CD14-positive monocyte (primary cell): ENCODE results near the gene LRRC74A. TPM values are rescaled to one million over a fixed set of nuclear protein-coding genes. Genes with fewer than 3 reads are reported as not detected.

Source experiments
- DNase-seq, 3 donors: peaks; one replicate each; pipeline ENCODE4 v3.0.0-alpha.2; 2011 to 2022
- H2AFZ ChIP-seq: 2 replicates; pipeline ENCODE4 v1.6.0; 2012; ENCODE audit warnings: mild to moderate bottlenecking, low read depth, low read length, inconsistent platforms; ENCODE audit not compliant: insufficient read depth, poor library complexity, severe bottlenecking
- H3K27ac ChIP-seq, 2 donors: 1 replicate in 1 of 2; 2 replicates in 1 of 2; pipeline ENCODE4 v1.5.1; 2012 to 2013; ENCODE audit warnings: low read length in 2 of 2, control low read depth in 1 of 2, inconsistent platforms in 1 of 2, low read depth in 1 of 2, mild to moderate bottlenecking in 1 of 2
- H3K27me3 ChIP-seq, 2 donors: one replicate each; pipeline versions ENCODE4 v1.6.0 to v1.6.1; 2011 to 2013; ENCODE audit warnings: low read length in 2 of 2; ENCODE audit not compliant: control insufficient read depth in 2 of 2, insufficient read depth in 2 of 2
- H3K36me3 ChIP-seq, 2 donors: replicated peaks in 1 of 2; 1 replicate in 1 of 2; 2 replicates in 1 of 2; pipeline versions ENCODE4 v1.5.1 to v1.6.1; 2012 to 2013; ENCODE audit warnings: low read length in 2 of 2, control low read depth in 1 of 2, inconsistent platforms in 1 of 2, mild to moderate bottlenecking in 1 of 2; ENCODE audit not compliant: insufficient read depth in 2 of 2, control insufficient read depth in 1 of 2
- H3K4me1 ChIP-seq, 2 donors: 1 replicate in 1 of 2; 2 replicates in 1 of 2; pipeline versions ENCODE4 v1.5.1 to v1.6.1; 2012 to 2013; ENCODE audit warnings: low read length in 2 of 2, control low read depth in 1 of 2, inconsistent platforms in 1 of 2, mild to moderate bottlenecking in 1 of 2, moderate library complexity in 1 of 2; ENCODE audit not compliant: insufficient read depth in 2 of 2, control insufficient read depth in 1 of 2
- H3K4me2 ChIP-seq: replicated peaks from 2 replicates; pipeline ENCODE3; 2012; ENCODE audit warnings: low read length, moderate library complexity, mild to moderate bottlenecking; ENCODE audit not compliant: poor library complexity, severe bottlenecking; ENCODE audit errors: extremely low read depth
- H3K4me3 ChIP-seq, 3 experiments: fragments of 200-600 bp in 1 of 3; sonication (generic) in 1 of 3; replicated peaks in 1 of 3; 1 replicate in 2 of 3; 2 replicates in 1 of 3; pipeline ENCODE4 v1.5.1; 2011 to 2013; ENCODE audit warnings: low read length in 3 of 3, mild to moderate bottlenecking in 3 of 3, control low read depth in 2 of 3, low read depth in 2 of 3, inconsistent platforms in 1 of 3, moderate library complexity in 1 of 3
- H3K79me2 ChIP-seq: 2 replicates; pipeline ENCODE4 v1.6.0; 2012; ENCODE audit warnings: mild to moderate bottlenecking, control low read depth, inconsistent platforms, low read length, moderate library complexity; ENCODE audit not compliant: insufficient read depth
- H3K9ac ChIP-seq: 2 replicates; pipeline ENCODE4 v1.6.0; 2017; ENCODE audit warnings: low read length, mild to moderate bottlenecking; ENCODE audit not compliant: insufficient read depth, poor library complexity, severe bottlenecking
- H3K9me3 ChIP-seq, 2 donors: replicated peaks in 1 of 2; 1 replicate in 1 of 2; 2 replicates in 1 of 2; pipeline versions ENCODE4 v1.5.1 to v1.6.1; 2012 to 2013; ENCODE audit warnings: low read length in 2 of 2, control low read depth in 1 of 2; ENCODE audit not compliant: control insufficient read depth in 1 of 2, insufficient read depth in 1 of 2
- H4K20me1 ChIP-seq: 2 replicates; pipeline ENCODE4 v1.6.0; 2012; ENCODE audit warnings: mild to moderate bottlenecking, low read length, control low read depth, moderate library complexity; ENCODE audit not compliant: insufficient read depth
- H3K27ac Mint-ChIP-seq, 7 donors: one replicate each; pipeline ENCODE4 v1.8.0; 2020; ENCODE audit warnings: mild to moderate bottlenecking in 7 of 7, mixed read lengths in 7 of 7, moderate library complexity in 6 of 7, inconsistent platforms in 2 of 7
- H3K27me3 Mint-ChIP-seq, 3 donors: one replicate each; pipeline ENCODE4 v1.8.0; 2021 to 2022; ENCODE audit warnings: low read depth in 3 of 3, mild to moderate bottlenecking in 3 of 3, mixed read lengths in 3 of 3, moderate library complexity in 3 of 3, inconsistent platforms in 1 of 3
- H3K36me3 Mint-ChIP-seq, 2 donors: one replicate each; pipeline ENCODE4 v1.8.0; 2020; ENCODE audit warnings: mixed read lengths in 2 of 2, inconsistent platforms in 1 of 2, mild to moderate bottlenecking in 1 of 2
- H3K4me1 Mint-ChIP-seq: one replicate; pipeline ENCODE4 v1.8.0; 2020; ENCODE audit warnings: mild to moderate bottlenecking, mixed read lengths
- H3K4me3 Mint-ChIP-seq, 2 donors: one replicate each; pipeline ENCODE4 v1.8.0; 2020; ENCODE audit warnings: mild to moderate bottlenecking in 2 of 2, mixed read lengths in 2 of 2, moderate library complexity in 1 of 2
- H3K9me3 Mint-ChIP-seq, 7 donors: one replicate each; pipeline ENCODE4 v1.8.0; 2020 to 2022; ENCODE audit warnings: mixed read lengths in 7 of 7, mild to moderate bottlenecking in 6 of 7, moderate library complexity in 6 of 7, inconsistent platforms in 2 of 7
- CTCF ChIP-seq: fragments of 200-600 bp; IDR thresholded peaks from one replicate; pipeline ENCODE4 v1.8.0; 2022; ENCODE audit warnings: antibody characterized with exemption, mild to moderate bottlenecking
- WGBS: methylation state at CpG from one replicate; pipeline ENCODE4 v1.1.5; 2013; ENCODE audit warnings: missing lambda C conversion rate; ENCODE audit not compliant: insufficient coverage; 5-methylcytosine and 5-hydroxymethylcytosine counted together
- intact Hi-C, 2 donors: fragments of 100-400 bp; cut with micrococcal nuclease; formaldehyde crosslinking; loops; one replicate each; pipeline versions ENCODE4 v1.15.0 to v1.15.1; 2023
- polyA plus RNA-seq, 3 donors: library from polyadenylated mRNA; depleted of rRNA in 1 of 3; unstranded in 2 of 3; stranded (reverse) in 1 of 3; fragments of 300-500 nt in 2 of 3; fragments of >200 nt in 1 of 3; fragmentation: Illumina TruSeq in 2 of 3; gene quantifications; 1 replicate in 2 of 3; 2 replicates in 1 of 3; pipeline ENCODE4 v1.2.3, GENCODE V29; 2012 to 2021

LRRC74A gene
- polyA plus RNA-seq, 3 donors, result 0.24 TPM; not detected in 2

DNA sequence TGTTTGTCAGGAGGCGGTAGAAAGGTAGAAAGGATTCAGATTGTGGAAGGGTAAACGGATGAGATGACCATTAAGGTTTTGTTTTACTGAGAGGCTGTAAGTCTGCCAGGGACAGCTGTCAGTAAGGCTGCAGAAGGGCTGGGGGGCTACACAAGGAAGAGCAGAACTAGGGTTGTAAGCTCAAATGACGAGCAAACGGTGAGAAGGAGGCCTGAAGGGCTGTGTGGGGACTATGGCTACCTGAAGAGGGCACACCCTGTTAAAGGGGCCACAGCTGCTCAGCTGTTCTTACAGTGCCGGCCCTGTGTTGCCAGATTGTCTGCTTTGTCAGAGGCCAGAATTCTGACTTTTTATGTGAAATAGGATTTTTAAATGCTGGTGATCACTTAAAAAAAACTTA, 45.8 kb upstream of the LRRC74A start:
- no peak for TF ChIP-seq CTCF
- no peak overlapping the region for H2AFZ ChIP-seq
- peaks cover 48% of the 10 kb centered on the region for H3K4me1 Mint-ChIP-seq
- WGBS, result 84% methylated on average over 4 of the region's 5 CpGs
- H3K9me3 ChIP-seq, result no peaks in the 10 kb centered on the region
- no peaks in the 10 kb centered on the region for H3K27me3 Mint-ChIP-seq
- H3K9ac ChIP-seq, result no peak overlapping the region
- intact Hi-C loops, result no loop called here
- H3K4me3 Mint-ChIP-seq, result no peak overlapping the region
- H3K36me3 ChIP-seq, result peaks cover 26 to 46% of the 10 kb centered on the region in 2 donors
- H3K4me1 ChIP-seq, result peaks cover 19 to 32% of the 10 kb centered on the region in 2 donors
- no peak overlapping the region for H3K27ac ChIP-seq
- H3K9me3 Mint-ChIP-seq, result peaks cover 0 to 2% (median 0%) of the 10 kb centered on the region in 7 donors
- no peak overlapping the region for H3K4me2 ChIP-seq
- H3K27ac Mint-ChIP-seq, result peak overlapping the region in 4 of 7 donors; percentile 7 to 66 (median 38)
- H3K4me3 ChIP-seq, result no peak overlapping the region
- no peaks in the 10 kb centered on the region for H3K27me3 ChIP-seq
- DNase-seq, result no peak
- H4K20me1 ChIP-seq, result no peaks in the 10 kb centered on the region
- H3K79me2 ChIP-seq, result no peaks in the 10 kb centered on the region
- H3K36me3 Mint-ChIP-seq, result peaks cover 51 to 62% of the 10 kb centered on the region in 2 donors

DNA sequence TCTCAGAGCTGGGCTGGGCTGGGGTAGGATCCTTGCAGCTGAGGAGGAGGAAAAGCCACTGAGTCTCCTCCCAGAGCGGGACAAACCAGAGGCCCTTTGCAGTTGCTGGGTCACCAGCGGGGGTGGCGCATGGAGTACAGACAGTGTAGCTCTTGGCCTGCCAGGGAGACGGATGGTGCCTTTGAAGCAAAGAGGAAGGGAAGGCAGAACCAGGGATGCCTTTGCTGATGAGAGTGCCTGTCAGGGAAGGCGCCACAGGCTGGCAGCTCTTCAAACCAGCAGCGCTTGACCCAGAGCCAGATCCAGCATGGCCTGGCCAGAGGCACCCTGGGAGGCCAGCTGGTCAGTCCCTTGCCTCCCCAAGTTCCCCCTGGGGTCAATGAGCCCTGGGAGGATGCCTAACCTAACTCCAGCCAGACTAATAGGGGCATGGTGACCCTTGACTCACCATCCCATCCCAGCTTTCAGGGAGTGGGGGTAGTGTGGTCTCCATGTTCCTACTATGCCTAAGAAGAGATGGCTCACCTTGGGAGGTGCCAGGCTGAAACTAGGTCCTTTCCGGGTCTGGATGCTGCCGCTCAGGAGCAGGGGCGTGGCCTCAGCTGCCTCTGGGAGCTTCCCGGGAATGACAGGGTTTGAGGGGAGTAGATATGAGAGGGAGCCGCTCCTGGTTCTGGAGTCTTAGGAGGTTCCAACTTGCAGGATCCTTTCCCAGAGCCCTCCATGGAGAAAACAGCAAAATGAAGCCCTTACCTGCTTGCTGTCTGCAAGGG, 45.1 kb upstream of the LRRC74A start:
- Mint-ChIP-seq H3K27ac (peak overlapping the region in 3 of 7 donors; percentile 13 to 45 (median 21)), H3K36me3 (peaks cover 57 to 69% of the 10 kb centered on the region in 2 donors), H3K4me1 (peaks cover 49% of the 10 kb centered on the region), H3K9me3 (no peaks in the 10 kb centered on the region), H3K27me3 (no peaks in the 10 kb centered on the region), H3K4me3 (no peak overlapping the region)
- Histone ChIP-seq H3K9me3 (no peaks in the 10 kb centered on the region), H3K9ac (no peak overlapping the region), H3K4me1 (peaks cover 19 to 31% of the 10 kb centered on the region in 2 donors), H3K79me2 (no peaks in the 10 kb centered on the region), H3K4me2 (no peak overlapping the region), H4K20me1 (no peaks in the 10 kb centered on the region), H3K36me3 (peaks cover 30 to 53% of the 10 kb centered on the region in 2 donors), H3K27me3 (no peaks in the 10 kb centered on the region), H3K27ac (no peak overlapping the region), H2AFZ (no peak overlapping the region), H3K4me3 (no peak overlapping the region)
- intact Hi-C loops, result no loop called here
- 93% methylated on average over 11 of the region's 11 CpGs for WGBS
- no peak for TF ChIP-seq CTCF
- no peak for DNase-seq
